Fibroblast of lung (primary cell): ENCODE data around the gene TRANK1.
"Not testable (repeated sequence)": the region's sequence is repeated elsewhere in the genome, so short reads cannot be mapped to it uniquely, and the experiment has no call there.

Experiments used
- EZH2 ChIP-seq: IDR thresholded peaks from 2 replicates; pipeline ENCODE4 v1.5.1; 2012; ENCODE audit warnings: low read length, control low read depth, mild to moderate bottlenecking; ENCODE audit errors: missing control alignments
- TF ChIP-seq, protein P1 (sequence below), 2 donors: IDR thresholded peaks in 1 of 2; conservative IDR thresholded peaks in 1 of 2; 1 replicate in 1 of 2; 2 replicates in 1 of 2; pipeline ENCODE4 v1.5.1; 2011 to 2012; ENCODE audit warnings: low read length in 2 of 2, control low read depth in 1 of 2, inconsistent platforms in 1 of 2, low read depth in 1 of 2, mild to moderate bottlenecking in 1 of 2

GRCh38 chr3:36891097-36891496 is 53.8 kb downstream of the TRANK1 start:
- TF ChIP-seq, protein P1, sequence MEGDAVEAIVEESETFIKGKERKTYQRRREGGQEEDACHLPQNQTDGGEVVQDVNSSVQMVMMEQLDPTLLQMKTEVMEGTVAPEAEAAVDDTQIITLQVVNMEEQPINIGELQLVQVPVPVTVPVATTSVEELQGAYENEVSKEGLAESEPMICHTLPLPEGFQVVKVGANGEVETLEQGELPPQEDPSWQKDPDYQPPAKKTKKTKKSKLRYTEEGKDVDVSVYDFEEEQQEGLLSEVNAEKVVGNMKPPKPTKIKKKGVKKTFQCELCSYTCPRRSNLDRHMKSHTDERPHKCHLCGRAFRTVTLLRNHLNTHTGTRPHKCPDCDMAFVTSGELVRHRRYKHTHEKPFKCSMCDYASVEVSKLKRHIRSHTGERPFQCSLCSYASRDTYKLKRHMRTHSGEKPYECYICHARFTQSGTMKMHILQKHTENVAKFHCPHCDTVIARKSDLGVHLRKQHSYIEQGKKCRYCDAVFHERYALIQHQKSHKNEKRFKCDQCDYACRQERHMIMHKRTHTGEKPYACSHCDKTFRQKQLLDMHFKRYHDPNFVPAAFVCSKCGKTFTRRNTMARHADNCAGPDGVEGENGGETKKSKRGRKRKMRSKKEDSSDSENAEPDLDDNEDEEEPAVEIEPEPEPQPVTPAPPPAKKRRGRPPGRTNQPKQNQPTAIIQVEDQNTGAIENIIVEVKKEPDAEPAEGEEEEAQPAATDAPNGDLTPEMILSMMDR (conservative IDR thresholded peaks at IDR 0.05 in 1 of 2, IDR thresholded peaks at IDR 0.05 in 1 of 2; ENCODE audit: low read depth in 1 of 2, low read length in 2 of 2): not testable (repeated sequence)
- TF ChIP-seq EZH2: not testable (repeated sequence)
